DOHH2 (cell line): ENCODE data around the gene ATG16L1.

Experiments used
- EZH2phosphoT487 ChIP-seq: fragments of 200-600 bp; sonication (generic); IDR thresholded peaks from 2 replicates; pipeline ENCODE4 v1.6.1; 2017; ENCODE audit warnings: borderline replicate concordance, mild to moderate bottlenecking, antibody characterized with exemption, low read length, moderate library complexity, mixed read lengths
- TF ChIP-seq, protein P1 (sequence below): fragments of 200-600 bp; sonication (generic); IDR thresholded peaks from one replicate; pipeline ENCODE4 v1.5.1; 2014; ENCODE audit warnings: antibody characterized with exemption, mild to moderate bottlenecking, low read depth, low read length; ENCODE audit not compliant: poor library complexity, severe bottlenecking

DNA sequence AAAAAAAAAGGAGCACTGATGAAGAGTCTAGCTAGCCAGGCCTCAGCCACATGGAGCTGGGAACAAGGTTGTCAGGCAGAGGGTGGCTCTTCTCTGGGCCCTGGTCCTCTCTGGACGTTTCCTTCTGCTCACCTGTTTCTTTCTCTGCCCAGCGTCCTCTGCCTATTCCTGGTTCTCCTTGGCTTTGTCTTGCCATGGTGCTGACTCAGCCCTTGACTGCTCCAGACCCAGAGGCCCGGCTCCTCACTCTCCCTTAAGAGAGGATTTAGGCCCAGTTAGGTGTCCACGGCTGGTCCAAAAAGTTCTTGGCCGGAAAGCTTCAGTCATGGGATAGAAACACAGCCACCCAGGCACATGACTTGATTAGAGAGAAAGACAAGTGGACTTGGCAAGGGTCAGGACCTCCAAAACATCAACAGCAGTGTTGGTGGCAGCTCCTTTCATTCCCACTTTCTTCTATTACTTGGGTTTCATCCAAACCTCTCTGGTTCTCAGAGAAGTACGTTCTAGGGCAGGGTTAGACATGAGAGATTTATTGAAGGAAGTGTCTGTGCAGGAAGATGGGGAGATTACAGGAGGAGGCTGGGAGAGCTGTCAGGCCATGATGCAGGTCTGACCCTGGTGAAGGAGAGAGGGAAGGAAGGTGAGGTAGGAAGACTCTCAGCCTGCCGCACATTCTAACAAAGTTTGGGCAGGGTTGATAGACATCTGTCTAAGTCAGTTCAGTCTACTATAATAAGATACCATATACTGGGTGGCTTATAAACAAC, 14.5 kb upstream of the ATG16L1 start:
- TF ChIP-seq, protein P1, sequence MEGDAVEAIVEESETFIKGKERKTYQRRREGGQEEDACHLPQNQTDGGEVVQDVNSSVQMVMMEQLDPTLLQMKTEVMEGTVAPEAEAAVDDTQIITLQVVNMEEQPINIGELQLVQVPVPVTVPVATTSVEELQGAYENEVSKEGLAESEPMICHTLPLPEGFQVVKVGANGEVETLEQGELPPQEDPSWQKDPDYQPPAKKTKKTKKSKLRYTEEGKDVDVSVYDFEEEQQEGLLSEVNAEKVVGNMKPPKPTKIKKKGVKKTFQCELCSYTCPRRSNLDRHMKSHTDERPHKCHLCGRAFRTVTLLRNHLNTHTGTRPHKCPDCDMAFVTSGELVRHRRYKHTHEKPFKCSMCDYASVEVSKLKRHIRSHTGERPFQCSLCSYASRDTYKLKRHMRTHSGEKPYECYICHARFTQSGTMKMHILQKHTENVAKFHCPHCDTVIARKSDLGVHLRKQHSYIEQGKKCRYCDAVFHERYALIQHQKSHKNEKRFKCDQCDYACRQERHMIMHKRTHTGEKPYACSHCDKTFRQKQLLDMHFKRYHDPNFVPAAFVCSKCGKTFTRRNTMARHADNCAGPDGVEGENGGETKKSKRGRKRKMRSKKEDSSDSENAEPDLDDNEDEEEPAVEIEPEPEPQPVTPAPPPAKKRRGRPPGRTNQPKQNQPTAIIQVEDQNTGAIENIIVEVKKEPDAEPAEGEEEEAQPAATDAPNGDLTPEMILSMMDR, result no peak
- TF ChIP-seq EZH2phosphoT487, result no peak
